Stimulated activated CD8-positive, alpha-beta memory T cell treated with anti-CD3 and anti-CD28 coated beads, Interleukin-7, amount 100 ng/mL, for 1 hour (primary cell): ENCODE results near the gene SVIL.

Source experiments
- DNase-seq, 2 donors: peaks; one replicate each; pipeline ENCODE4 v3.0.0-alpha.2; 2020; ENCODE audit warnings: low read depth in 2 of 2

The SVIL gene

DNA sequence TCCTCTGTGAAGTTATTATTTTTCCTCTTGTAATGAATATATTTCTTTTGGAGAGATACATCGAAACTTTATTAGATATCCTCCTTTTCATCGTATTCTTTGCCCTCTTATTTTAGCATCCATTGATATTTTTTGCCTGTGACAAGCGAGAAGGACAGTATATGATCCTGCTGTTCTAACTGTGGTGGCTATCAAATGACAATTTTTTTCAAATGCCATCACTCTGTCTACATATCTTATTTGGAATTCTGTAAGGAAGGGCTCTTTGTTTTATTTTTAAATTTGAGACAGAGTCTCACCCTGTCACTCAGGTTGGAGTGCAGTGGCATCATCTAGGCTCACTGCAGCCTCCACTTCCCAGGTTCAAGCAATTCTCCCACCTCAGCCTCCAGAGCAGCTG, 217.4 kb downstream of the SVIL start:
- no peak for DNase-seq

DNA sequence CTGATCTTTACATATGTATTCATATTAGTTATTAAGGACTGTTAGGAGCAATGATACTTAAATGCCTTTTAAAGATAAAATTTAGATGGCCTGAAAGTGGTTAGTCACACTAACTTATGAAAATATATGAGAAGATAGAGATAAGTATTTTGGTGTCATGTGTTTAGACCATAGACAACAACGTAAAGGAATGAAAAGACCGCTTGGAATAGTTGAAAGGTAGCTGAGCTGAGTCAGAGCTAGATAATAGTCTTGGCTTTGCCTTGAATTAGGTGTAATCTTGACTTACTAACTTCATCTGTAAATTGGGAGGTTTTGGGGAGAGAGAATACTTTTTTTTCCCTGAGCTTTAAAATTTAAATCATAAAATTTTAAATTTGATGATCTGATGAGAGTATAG, 218.9 kb downstream of the SVIL start:
- no peak for DNase-seq

DNA sequence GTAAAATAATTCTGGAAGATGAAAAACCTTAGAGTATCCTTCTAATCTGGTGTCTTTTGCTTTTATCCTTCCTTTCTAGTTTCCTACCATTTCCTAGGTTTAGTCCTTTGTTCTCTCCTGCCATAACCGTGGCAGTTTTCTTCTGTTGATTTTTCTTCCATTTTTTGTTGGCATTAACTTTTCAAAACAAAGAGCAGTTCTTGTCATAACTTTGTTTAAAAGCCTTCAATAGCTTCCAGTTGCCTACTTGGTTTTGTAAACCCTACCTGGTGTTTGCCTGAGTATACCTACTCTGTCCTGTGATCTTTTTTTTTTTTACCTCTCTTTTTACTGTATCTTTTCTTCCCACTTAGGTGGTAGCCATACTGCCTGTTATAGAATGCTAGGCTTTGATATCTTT, 220.3 kb downstream of the SVIL start:
- no peak for DNase-seq

DNA sequence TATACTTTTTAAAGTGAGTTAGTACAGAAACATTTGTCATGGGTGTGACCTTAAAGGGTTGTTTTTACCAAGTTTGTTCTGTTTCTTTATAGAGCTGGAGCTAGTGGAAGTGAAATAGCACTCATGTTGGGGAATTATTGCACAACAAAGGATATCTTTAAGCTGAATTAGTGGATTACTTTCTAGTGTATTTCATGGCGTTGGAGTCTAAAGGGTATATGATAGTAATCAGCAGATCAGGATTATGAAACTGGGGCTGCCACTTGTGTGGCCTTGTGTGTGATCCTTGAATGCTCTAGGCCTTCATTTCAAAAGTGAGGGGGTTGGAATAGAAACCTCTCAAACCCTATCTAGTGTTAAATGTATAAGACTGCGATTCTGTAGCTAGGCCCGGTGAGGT, 222.3 kb downstream of the SVIL start:
- DNase-seq: no peak

DNA sequence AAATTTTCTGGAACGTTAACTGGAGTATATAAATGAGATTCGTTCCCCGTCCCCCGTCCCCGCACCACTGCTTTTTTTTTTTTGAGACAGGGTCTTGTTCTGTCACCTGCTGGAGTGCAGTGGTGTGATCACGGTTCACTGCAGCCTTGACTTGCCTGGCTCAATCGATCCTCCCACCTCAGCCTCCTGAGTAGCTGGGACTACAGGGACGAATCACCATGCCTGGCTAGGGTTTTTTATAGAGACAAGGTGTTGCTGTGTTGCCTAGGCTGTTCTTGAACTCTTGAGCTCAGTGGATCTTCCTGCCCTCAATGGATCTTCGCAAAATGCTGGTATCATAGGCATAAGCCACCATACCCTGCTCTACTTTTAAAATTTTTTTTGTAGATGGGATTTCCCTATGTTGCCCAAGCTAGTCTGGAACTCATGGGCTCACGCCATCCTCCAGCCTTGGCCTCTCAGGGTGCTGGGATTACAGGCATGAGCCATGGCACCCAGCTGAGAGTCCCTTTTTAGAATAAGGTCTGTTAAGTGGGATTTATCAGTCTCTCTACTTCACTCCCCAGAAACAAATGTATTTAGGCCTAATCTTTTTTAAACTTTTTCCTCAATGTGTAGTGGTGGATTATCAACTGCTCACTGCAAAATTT, 223.0 kb downstream of the SVIL start:
- DNase-seq: no peak

DNA sequence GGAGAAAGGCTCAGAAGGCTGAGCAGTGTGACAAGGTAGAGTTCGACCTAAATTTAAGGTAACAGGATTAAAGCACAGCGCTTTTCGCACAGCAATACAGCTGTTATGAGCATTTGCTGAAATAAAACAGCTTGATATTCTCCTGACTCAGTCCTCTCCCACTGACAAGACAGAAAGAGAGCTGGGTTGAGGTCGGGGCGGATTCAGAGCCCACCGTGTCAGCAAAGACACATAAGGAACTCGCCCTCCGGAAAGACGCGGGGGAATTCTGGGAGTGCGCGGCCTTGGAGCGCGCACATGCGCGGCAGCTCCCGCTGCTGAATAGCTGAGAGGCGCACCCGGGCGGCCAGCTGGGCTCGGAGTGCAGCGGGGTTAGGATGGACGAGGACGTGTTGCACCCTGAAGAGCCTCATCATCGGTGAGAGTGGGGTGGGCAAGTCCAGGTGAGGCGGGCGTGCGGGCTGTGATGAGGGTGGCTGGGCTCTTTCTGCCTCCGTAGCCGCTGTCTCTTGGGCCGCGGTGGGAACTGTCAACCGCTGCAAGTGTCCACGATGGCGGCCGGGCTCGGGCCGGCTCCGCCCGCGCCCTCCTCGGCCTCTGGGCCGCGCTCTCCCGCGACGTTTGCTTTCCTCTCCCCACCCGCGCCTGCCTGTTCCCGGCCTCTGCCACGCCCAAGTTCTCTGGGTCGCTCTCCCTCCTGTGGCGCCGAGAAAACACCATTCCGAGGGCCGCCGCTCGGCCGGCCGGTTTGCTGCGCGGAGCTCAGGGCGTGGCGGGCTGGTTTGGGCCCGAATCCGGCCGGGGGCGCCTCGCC, 225.3 kb downstream of the SVIL start:
- no peak for DNase-seq

DNA sequence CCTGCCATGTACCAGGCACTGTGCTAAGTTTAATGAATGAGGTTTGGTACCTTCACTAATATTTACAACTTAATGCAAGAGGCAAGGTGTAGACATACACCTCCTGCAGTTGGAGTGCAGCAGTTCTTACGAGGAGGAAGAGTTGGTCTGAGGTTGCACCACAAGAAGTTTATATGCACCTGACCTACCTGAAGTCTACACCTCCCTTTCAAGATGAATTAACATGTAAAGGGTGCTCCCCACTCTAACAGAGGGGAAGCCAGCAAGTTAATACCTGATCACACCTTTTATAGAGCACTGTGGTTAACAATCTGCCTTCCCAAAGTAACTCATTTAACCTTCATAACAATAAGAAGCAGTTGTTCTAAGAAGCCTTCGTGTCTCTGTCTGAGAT, 225.9 kb downstream of the SVIL start:
- no peak for DNase-seq
